ENCODE results near the gene SPTBN1.

SPTBN1 gene

GRCh38 chr2:54557601-54558187 is 101.6 kb downstream of the SPTBN1 start:
- H3K4me3 ChIP-seq (ENCODE audit: low read depth, low read length) = no peak overlapping the region
- TF ChIP-seq, protein P1, sequence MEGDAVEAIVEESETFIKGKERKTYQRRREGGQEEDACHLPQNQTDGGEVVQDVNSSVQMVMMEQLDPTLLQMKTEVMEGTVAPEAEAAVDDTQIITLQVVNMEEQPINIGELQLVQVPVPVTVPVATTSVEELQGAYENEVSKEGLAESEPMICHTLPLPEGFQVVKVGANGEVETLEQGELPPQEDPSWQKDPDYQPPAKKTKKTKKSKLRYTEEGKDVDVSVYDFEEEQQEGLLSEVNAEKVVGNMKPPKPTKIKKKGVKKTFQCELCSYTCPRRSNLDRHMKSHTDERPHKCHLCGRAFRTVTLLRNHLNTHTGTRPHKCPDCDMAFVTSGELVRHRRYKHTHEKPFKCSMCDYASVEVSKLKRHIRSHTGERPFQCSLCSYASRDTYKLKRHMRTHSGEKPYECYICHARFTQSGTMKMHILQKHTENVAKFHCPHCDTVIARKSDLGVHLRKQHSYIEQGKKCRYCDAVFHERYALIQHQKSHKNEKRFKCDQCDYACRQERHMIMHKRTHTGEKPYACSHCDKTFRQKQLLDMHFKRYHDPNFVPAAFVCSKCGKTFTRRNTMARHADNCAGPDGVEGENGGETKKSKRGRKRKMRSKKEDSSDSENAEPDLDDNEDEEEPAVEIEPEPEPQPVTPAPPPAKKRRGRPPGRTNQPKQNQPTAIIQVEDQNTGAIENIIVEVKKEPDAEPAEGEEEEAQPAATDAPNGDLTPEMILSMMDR (IDR thresholded peaks at IDR 0.05; ENCODE audit: low read depth, low read length) = no peak

GRCh38 chr2:54558188-54559005 is 102.3 kb downstream of the SPTBN1 start:
- H3K4me3 ChIP-seq (ENCODE audit: low read depth, low read length) = no peak overlapping the region
- TF ChIP-seq, protein P1 (IDR thresholded peaks at IDR 0.05; ENCODE audit: low read depth, low read length) = no peak

DNA sequence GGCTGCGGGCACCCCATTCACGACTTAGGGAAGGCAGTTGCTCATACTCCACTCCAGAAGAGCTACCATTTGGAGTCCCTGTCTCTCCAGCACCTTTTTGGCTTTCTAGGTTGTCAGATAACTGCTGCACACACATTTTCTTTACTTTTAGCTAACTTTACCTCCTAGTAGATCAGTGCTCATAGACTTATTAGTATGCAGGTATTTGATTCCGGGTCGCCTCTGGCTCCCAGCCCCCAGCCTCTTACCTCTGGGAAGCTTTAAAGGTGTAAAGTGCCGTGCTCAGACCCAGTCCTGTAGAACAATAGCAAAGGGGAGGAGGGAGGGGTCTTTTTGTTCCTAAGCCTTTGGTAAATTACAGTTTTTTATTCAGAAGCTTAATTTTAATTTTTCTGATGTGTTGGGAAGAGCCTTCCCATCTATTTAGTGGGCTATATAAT is 102.9 kb downstream of the SPTBN1 start:
- TF ChIP-seq, protein P1 (IDR thresholded peaks at IDR 0.05; ENCODE audit: low read depth, low read length) = no peak
- H3K4me3 ChIP-seq (ENCODE audit: low read depth, low read length) = no peak overlapping the region

- H3K4me3 ChIP-seq (ENCODE audit: low read depth, low read length) = peak overlapping the region; percentile 62
- TF ChIP-seq, protein P1 (IDR thresholded peaks at IDR 0.05; ENCODE audit: low read depth, low read length) = no peak
These were observed 103.5 kb downstream of the SPTBN1 start for GRCh38 chr2:54559593-54560145.

- H3K4me3 ChIP-seq (ENCODE audit: low read depth, low read length) = peak overlapping the region; percentile 62
- TF ChIP-seq, protein P1 (IDR thresholded peaks at IDR 0.05; ENCODE audit: low read depth, low read length) = no peak
These were observed 104.2 kb downstream of the SPTBN1 start for GRCh38 chr2:54560146-54560881.

DNA sequence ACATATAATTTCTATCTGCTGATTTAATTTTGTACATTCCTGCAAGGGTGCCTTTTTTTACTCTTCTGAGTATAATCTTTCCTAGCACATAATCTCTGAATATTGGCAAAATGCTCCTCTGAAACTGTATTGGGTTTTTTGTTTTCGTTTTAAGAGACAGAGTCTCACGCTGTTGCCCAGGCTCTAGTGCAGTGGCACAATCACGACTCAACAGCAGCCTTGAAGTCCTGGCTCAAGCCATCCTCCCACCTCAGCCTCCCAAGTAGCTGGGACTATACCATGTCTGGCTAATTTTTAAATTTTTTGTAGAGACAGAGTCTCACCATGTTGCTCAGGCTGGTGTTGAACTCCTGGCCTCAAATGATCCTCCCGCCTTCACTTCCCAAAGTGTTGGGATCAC is 104.9 kb downstream of the SPTBN1 start:
- H3K4me3 ChIP-seq (ENCODE audit: low read depth, low read length) = no peak overlapping the region; the same call in 1 of the 2 replicates
- TF ChIP-seq, protein P1 (IDR thresholded peaks at IDR 0.05; ENCODE audit: low read depth, low read length) = no peak

All from WI38 (cell line).